Fibroblast of pulmonary artery (primary cell): Measurements from ENCODE around the gene PPARG.

ENCODE experiments used
- DNase-seq: peaks from one replicate; pipeline ENCODE4 v3.0.0-alpha.2; 2010; ENCODE audit warnings: low read depth
- H3K4me3 ChIP-seq: replicated peaks from 2 replicates; pipeline ENCODE4 v1.5.1; 2011; ENCODE audit warnings: low read depth, mild to moderate bottlenecking, control low read depth, low read length, moderate library complexity
- TF ChIP-seq, protein P1 (sequence below): IDR thresholded peaks from 2 replicates; pipeline ENCODE4 v1.5.1; 2011; ENCODE audit warnings: mild to moderate bottlenecking, control low read depth, low read length, inconsistent platforms; ENCODE audit errors: missing control alignments

The PPARG gene

DNA sequence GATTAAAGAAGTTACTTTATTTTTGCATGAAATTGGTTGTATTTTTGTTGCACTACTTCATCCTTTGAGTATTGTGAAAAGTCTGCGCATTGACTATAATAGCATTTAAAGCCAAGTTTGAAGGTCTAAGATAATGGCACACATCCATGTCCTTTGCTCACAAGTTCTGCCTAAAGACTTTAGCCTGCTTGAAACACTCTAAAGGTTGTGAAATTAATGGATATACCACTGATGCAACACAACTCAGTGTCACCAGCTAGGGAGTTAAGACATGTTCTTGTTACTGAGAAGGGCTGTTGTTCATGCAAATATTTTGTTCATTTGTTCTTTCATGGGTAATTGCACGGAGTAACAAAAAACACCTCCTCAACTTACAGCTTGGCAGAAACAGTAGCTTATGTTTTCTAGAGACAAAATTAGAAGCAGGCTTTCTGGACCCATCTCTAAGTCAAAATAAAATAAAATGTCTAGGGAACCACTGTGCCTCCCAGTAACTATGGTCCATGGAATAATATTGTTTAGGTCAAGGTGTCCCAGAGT is 83.9 kb downstream of the PPARG start:
- no peak overlapping the region for H3K4me3 ChIP-seq
- peak; percentile 58 for DNase-seq
- TF ChIP-seq, protein P1, sequence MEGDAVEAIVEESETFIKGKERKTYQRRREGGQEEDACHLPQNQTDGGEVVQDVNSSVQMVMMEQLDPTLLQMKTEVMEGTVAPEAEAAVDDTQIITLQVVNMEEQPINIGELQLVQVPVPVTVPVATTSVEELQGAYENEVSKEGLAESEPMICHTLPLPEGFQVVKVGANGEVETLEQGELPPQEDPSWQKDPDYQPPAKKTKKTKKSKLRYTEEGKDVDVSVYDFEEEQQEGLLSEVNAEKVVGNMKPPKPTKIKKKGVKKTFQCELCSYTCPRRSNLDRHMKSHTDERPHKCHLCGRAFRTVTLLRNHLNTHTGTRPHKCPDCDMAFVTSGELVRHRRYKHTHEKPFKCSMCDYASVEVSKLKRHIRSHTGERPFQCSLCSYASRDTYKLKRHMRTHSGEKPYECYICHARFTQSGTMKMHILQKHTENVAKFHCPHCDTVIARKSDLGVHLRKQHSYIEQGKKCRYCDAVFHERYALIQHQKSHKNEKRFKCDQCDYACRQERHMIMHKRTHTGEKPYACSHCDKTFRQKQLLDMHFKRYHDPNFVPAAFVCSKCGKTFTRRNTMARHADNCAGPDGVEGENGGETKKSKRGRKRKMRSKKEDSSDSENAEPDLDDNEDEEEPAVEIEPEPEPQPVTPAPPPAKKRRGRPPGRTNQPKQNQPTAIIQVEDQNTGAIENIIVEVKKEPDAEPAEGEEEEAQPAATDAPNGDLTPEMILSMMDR = no peak

DNA sequence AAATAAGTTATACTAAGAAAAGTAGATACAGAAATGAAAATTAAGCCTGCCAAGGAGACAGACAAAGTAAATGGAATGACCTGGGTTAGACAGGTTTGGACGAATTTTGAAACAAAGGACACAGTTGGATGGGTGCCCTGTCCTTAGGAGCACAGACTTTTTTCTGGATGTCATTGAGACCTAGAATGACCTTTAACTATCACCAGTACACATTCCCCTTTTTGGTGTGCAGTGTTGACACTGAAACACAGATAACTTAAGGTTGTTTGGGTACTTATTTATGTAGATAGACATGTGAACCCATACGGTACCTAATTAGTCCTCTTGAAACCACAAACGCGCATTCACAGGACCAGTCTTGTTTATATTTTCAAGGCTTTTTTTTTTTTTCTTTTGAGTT is 86.7 kb downstream of the PPARG start:
- TF ChIP-seq, protein P1 = no peak
- DNase-seq = no peak
- no peak overlapping the region for H3K4me3 ChIP-seq

DNA sequence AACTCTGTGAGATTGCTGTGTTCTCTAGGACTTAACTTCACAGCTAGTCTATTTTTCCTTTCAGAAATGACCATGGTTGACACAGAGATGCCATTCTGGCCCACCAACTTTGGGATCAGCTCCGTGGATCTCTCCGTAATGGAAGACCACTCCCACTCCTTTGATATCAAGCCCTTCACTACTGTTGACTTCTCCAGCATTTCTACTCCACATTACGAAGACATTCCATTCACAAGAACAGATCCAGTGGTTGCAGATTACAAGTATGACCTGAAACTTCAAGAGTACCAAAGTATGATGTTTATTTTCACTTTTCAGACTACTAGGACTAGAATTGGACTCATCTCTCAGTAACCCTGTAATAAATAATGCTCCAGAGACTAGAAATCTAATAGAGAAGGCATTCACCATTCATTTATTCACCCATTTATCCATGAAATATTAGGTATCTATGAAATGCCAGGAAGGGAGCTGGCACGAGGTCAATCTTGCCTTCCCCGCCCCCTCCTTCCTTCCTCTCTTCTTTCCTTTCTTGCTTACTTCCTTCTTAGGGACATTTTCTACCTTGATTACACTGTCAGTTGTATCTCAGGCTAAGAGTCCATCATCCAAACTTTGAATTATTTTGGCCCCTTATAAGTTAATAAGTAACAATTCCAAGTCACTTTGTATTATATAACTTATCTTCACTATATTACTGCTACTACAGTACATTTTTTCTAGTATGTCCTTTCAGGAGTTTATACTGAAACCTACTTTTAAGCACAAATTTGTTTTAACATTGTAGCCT is 91.0 kb downstream of the PPARG start:
- TF ChIP-seq, protein P1 = no peak
- no peak overlapping the region for H3K4me3 ChIP-seq
- no peak for DNase-seq

DNA sequence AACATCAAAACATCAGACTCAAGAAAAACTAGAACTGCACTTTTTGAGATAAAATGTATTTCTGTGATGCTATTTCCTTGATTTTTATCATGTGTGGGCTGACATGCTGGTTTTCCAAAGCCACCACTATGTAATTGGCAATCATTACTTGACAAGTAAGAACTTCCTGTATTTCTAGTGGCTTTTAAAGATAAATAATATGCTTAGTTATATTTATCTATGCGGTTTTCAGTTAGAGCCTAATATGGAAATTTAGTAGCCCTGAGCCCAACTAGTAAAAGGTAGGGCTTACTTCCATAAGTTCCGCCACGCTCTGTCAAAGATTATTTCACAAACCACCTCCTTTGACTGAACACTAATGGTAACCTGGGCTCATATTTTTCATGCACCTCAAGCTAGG is 91.6 kb downstream of the PPARG start:
- H3K4me3 ChIP-seq = no peak overlapping the region
- DNase-seq = no peak
- TF ChIP-seq, protein P1 = no peak

DNA sequence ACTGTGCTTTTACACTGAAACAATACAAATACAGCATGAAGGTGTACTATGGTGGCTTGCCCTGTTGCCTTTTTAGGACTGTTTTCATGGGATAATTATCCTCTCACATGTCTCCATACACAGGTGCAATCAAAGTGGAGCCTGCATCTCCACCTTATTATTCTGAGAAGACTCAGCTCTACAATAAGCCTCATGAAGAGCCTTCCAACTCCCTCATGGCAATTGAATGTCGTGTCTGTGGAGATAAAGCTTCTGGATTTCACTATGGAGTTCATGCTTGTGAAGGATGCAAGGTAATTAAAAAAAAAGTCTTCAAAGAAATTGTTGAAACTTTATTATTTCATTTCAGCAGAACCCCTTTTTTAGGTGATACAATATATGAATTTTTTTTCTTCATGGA is 92.3 kb downstream of the PPARG start:
- TF ChIP-seq, protein P1 = no peak
- DNase-seq = no peak
- no peak overlapping the region for H3K4me3 ChIP-seq

DNA sequence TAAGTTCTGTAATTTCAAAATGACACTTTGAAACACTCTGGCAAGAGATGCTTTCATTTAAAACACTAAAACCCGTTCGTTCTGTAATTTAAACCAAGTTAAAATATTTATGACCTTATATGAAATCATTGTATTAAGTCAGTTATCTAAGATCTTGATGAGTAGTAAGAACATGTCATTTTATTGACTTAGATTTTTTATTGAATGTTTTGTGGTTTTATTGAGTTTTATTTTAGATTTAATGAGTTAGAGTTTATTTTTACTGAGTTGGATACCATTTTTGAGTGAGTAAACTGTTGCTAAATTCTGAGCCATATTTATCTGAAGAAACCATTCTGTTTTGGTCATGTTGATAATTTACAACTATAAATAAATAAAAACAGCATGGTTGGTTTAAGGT is 94.3 kb downstream of the PPARG start:
- no peak for DNase-seq
- TF ChIP-seq, protein P1 = no peak
- H3K4me3 ChIP-seq = no peak overlapping the region
